Mesendoderm (in vitro differentiated cells): ENCODE measurements around the gene GSTM5.
"Not testable (repeated sequence)": the region's sequence is repeated elsewhere in the genome, so short reads cannot be mapped to it uniquely, and the experiment has no call there.

Experiments
- DNase-seq: peaks from one replicate; pipeline ENCODE4 v3.0.0; 2013
- H2AK5ac ChIP-seq: 2 replicates; pipeline ENCODE4 v1.6.1; 2013; ENCODE audit warnings: low read length, inconsistent platforms
- H2BK120ac ChIP-seq: 2 replicates; pipeline ENCODE4 v1.6.1; 2013; ENCODE audit warnings: low read depth, mild to moderate bottlenecking, low read length, moderate library complexity, mixed read lengths
- H2BK15ac ChIP-seq: replicated peaks from 2 replicates; pipeline ENCODE4 v1.6.1; 2013; ENCODE audit warnings: low read depth, mild to moderate bottlenecking, moderate library complexity
- H2BK5ac ChIP-seq: 2 replicates; pipeline ENCODE4 v1.6.1; 2013; ENCODE audit warnings: low read length, inconsistent platforms
- H3K18ac ChIP-seq: 2 replicates; pipeline ENCODE4 v1.6.1; 2013; ENCODE audit warnings: mild to moderate bottlenecking, low read length, mixed read lengths
- H3K23ac ChIP-seq: one replicate; pipeline ENCODE4 v1.6.1; 2013; ENCODE audit warnings: low read length
- H3K27ac ChIP-seq: 2 replicates; pipeline ENCODE4 v1.5.1; 2013; ENCODE audit warnings: low read depth, mild to moderate bottlenecking, inconsistent platforms, low read length, moderate library complexity
- H3K27me3 ChIP-seq: 2 replicates; pipeline ENCODE4 v1.6.1; 2013; ENCODE audit warnings: low read length, control low read depth, mild to moderate bottlenecking, inconsistent platforms; ENCODE audit not compliant: insufficient read depth, poor library complexity
- H3K36me3 ChIP-seq: 2 replicates; pipeline ENCODE4 v1.6.1; 2013; ENCODE audit warnings: low read length, inconsistent platforms; ENCODE audit not compliant: control insufficient read depth, insufficient read depth
- H3K4ac ChIP-seq: one replicate; pipeline ENCODE4 v1.6.1; 2013; ENCODE audit warnings: low read depth, mild to moderate bottlenecking, low read length, moderate library complexity
- H3K4me1 ChIP-seq: 2 replicates; pipeline ENCODE4 v1.6.1; 2013; ENCODE audit warnings: low read depth, low read length, inconsistent platforms; ENCODE audit not compliant: control insufficient read depth
- H3K4me2 ChIP-seq: 2 replicates; pipeline ENCODE4 v1.6.1; 2013; ENCODE audit warnings: low read length
- H3K4me3 ChIP-seq: 2 replicates; pipeline ENCODE4 v1.5.1; 2013; ENCODE audit warnings: mild to moderate bottlenecking, low read length
- H3K56ac ChIP-seq: one replicate; pipeline ENCODE4 v1.6.1; 2013; ENCODE audit warnings: low read length
- H3K79me1 ChIP-seq: 2 replicates; pipeline ENCODE4 v1.6.1; 2013; ENCODE audit warnings: low read length, inconsistent platforms
- H3K79me2 ChIP-seq: 2 replicates; pipeline ENCODE4 v1.6.1; 2013; ENCODE audit warnings: mild to moderate bottlenecking, low read length; ENCODE audit not compliant: control insufficient read depth, insufficient read depth
- H3K9ac ChIP-seq: 2 replicates; pipeline ENCODE4 v1.6.1; 2013; ENCODE audit warnings: low read length, inconsistent platforms
- H4K5ac ChIP-seq: one replicate; pipeline ENCODE4 v1.6.1; 2013; ENCODE audit warnings: low read length
- H4K8ac ChIP-seq: one replicate; pipeline ENCODE4 v1.6.1; 2013; ENCODE audit warnings: low read depth, mild to moderate bottlenecking, control low read depth, low read length, moderate library complexity
- WGBS: extraction: QIAGEN DNeasy Blood & Tissue Kit; methylation state at CpG from one replicate; pipeline ENCODE4 v1.1.7; 2013; ENCODE audit warnings: low lambda C conversion rate, missing lambda C conversion rate; ENCODE audit not compliant: insufficient coverage; ENCODE audit errors: extremely low coverage; 5-methylcytosine and 5-hydroxymethylcytosine counted together

The GSTM5 gene

GRCh38 chr1:109733236-109733870 lies 21.3 kb downstream of the GSTM5 start:
- H3K18ac ChIP-seq: no peak overlapping the region
- no peaks in the 10 kb centered on the region for H3K27me3 ChIP-seq
- no peak overlapping the region for H2AK5ac ChIP-seq
- H3K27ac ChIP-seq: no peak overlapping the region
- H3K79me1 ChIP-seq: no peaks in the 10 kb centered on the region
- no peak overlapping the region for H2BK5ac ChIP-seq
- peaks cover 2% of the 10 kb centered on the region for H3K4me1 ChIP-seq
- peaks cover 1% of the 10 kb centered on the region for H3K36me3 ChIP-seq
- no peak overlapping the region for H3K4me2 ChIP-seq
- no peak overlapping the region for H3K56ac ChIP-seq
- no peak overlapping the region for H3K4me3 ChIP-seq
- H4K5ac ChIP-seq: no peak overlapping the region
- WGBS: no CpG with 5 or more reads among the region's 4 CpGs
- H2BK15ac ChIP-seq: no peak overlapping the region
- no peak overlapping the region for H3K9ac ChIP-seq
- H3K4ac ChIP-seq: no peak overlapping the region
- DNase-seq: no peak
- no peak overlapping the region for H2BK120ac ChIP-seq
- no peak overlapping the region for H3K23ac ChIP-seq
- no peaks in the 10 kb centered on the region for H3K79me2 ChIP-seq
- H4K8ac ChIP-seq: no peak overlapping the region

DNA sequence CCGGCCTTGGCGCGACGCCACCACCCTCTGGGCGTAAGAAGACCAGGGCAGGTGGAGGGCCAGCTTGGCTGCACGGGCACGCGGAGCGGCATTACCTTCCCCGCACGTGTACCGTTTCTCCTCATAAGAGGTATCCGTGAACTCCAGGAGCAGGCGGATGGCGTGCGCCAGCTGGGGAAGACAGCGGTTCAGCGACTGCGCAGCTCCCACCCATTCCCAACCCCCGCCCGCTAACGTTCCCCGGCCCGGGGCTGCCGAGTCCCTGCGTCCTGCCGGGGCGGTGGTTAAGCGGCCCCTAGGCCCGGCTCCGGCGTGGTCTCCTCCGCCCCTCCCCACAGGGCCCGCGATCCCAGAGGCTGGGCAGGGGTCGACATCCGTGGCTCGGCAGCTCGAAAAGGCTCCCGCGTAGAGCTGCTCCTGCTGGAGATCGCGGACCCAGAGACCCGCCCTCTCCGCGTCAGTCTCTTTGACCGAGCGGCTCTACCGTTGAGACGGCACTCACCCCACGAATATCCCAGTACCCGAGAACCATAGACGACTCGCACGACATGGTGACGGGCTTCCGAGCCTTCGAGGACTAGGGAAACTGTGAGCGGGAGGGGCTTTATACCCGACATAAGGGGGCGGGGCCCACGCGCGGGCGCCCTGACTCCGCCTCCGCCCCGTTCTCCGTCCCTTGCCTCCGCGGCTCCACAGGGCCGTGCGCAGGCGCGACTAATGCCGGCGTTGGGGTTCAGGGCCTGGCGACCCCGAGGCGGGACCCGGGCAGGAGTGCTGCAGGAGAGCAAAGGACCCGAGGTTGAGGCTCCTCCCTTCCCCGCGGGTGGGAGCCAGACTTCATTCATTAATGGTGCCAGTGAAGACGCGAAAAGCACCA lies 27.9 kb downstream of the GSTM5 start:
- peak overlapping the region; percentile 81 for H3K9ac ChIP-seq
- H3K18ac ChIP-seq: peak overlapping the region; percentile 31
- H3K4ac ChIP-seq: peak overlapping the region; percentile 58
- no peaks in the 10 kb centered on the region for H3K79me2 ChIP-seq
- no peak overlapping the region for H2BK5ac ChIP-seq
- no CpG with 5 or more reads among the region's 86 CpGs for WGBS
- peaks cover 1% of the 10 kb centered on the region for H3K36me3 ChIP-seq
- H3K4me1 ChIP-seq: peaks cover 6% of the 10 kb centered on the region
- no peak overlapping the region for H4K8ac ChIP-seq
- H3K56ac ChIP-seq: peak overlapping the region; percentile 88
- no peaks in the 10 kb centered on the region for H3K27me3 ChIP-seq
- H2AK5ac ChIP-seq: no peak overlapping the region
- no peak overlapping the region for H3K27ac ChIP-seq
- H2BK15ac ChIP-seq: no peak overlapping the region
- H3K79me1 ChIP-seq: no peaks in the 10 kb centered on the region
- H4K5ac ChIP-seq: no peak overlapping the region
- H3K4me3 ChIP-seq: peak overlapping the region; percentile 59
- H3K4me2 ChIP-seq: peak overlapping the region; percentile 91
- peak; percentile 63 for DNase-seq
- no peak overlapping the region for H2BK120ac ChIP-seq
- H3K23ac ChIP-seq: no peak overlapping the region

DNA sequence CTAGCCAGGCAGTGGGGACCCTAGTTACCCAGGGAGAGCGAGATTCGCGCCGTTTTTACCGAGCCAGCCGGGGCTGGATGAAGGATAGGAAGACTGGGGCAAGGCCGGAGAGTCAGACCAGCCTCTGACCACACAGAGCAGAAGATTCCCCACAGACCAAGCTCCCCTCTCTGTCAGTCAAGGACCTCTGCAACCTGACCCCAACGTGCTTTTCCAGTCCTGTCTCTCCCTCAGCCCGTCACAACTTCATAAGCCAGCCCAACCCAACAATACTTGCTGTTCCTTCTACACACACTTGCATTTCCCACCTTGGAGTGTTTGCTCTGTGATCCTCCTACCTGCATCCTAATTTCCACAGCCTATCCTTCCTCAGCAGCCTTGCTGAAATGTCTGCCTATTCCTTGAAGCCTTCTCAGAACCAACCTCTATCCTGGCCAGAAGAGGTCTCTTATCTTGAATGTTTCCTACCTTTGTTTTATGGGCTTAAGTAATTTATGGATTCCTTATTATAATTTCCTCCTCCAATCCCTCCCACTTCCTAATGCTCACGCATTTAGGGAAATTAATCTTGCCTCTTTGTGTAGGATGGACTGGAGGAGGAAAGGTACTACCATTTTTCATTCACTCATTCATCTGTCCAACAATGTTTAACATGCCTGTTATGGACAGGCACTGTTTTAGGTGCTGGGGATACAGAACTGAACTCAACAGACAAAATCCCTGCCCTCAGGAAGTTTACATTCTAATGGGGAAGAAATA lies 28.7 kb downstream of the GSTM5 start, which contains the start of gene GSTM3:
GSTM3 (minus strand) TSS at position 424 of the 759 bp plus-strand sequence. CDS start 751 bp downstream, outside the sequence.
- Histone ChIP-seq H3K79me1 (no peaks in the 10 kb centered on the region), H3K4me1 (peaks cover 6% of the 10 kb centered on the region), H2AK5ac (no peak within 1 kb of the TSS), H3K18ac (peak within 1 kb of the TSS; percentile 31), H3K4ac (peak within 1 kb of the TSS; percentile 58), H3K27ac (no peak within 1 kb of the TSS), H3K36me3 (peaks cover 1% of the 10 kb centered on the region), H3K23ac (no peak within 1 kb of the TSS), H2BK15ac (no peak within 1 kb of the TSS), H3K79me2 (no peaks in the 10 kb centered on the region), H3K56ac (peak within 1 kb of the TSS; percentile 88), H3K4me2 (peak within 1 kb of the TSS; percentile 91), H2BK5ac (no peak within 1 kb of the TSS), H3K4me3 (peak within 1 kb of the TSS; percentile 59), H3K27me3 (no peaks in the 10 kb centered on the region), H4K5ac (no peak within 1 kb of the TSS), H3K9ac (peak within 1 kb of the TSS; percentile 81), H4K8ac (no peak within 1 kb of the TSS), H2BK120ac (no peak within 1 kb of the TSS)
- DNase-seq: peak; percentile 35
- no CpG with 5 or more reads among the region's 10 CpGs for WGBS

GRCh38 chr1:109748311-109748710 lies 36.3 kb downstream of the GSTM5 start:
- H2BK120ac ChIP-seq: not testable (repeated sequence)

GRCh38 chr1:109749221-109749620 lies 37.2 kb downstream of the GSTM5 start:
- no peak overlapping the region for H3K9ac ChIP-seq
- no peak overlapping the region for H3K23ac ChIP-seq
- H3K4ac ChIP-seq: no peak overlapping the region
- H2BK5ac ChIP-seq: no peak overlapping the region
- H2BK15ac ChIP-seq: no peak overlapping the region
- no peak for DNase-seq
- H3K27ac ChIP-seq: no peak overlapping the region
- H2AK5ac ChIP-seq: no peak overlapping the region
- no peak overlapping the region for H3K4me2 ChIP-seq
- H3K18ac ChIP-seq: no peak overlapping the region
- H3K56ac ChIP-seq: no peak overlapping the region
- no peak overlapping the region for H2BK120ac ChIP-seq
- H3K79me1 ChIP-seq: no peaks in the 10 kb centered on the region
- no peak overlapping the region for H4K5ac ChIP-seq
- H4K8ac ChIP-seq: no peak overlapping the region
- no peak overlapping the region for H3K4me3 ChIP-seq
- no peaks in the 10 kb centered on the region for H3K79me2 ChIP-seq
- no peaks in the 10 kb centered on the region for H3K27me3 ChIP-seq
- no peaks in the 10 kb centered on the region for H3K36me3 ChIP-seq
- no peaks in the 10 kb centered on the region for H3K4me1 ChIP-seq

More at GRCh38 chr1:109748311-109748710, 36.3 kb downstream of the GSTM5 start:
- no CpG with 5 or more reads among the region's 10 CpGs for WGBS
- DNase-seq, H3K27me3 ChIP-seq, H3K56ac ChIP-seq, H2BK5ac ChIP-seq, H4K8ac ChIP-seq, H3K18ac ChIP-seq, H3K4me2 ChIP-seq, H2BK15ac ChIP-seq, H3K4me1 ChIP-seq, H3K36me3 ChIP-seq, H3K4ac ChIP-seq, H3K79me2 ChIP-seq, H3K23ac ChIP-seq, H3K9ac ChIP-seq, H3K27ac ChIP-seq, H4K5ac ChIP-seq, H2AK5ac ChIP-seq, H3K79me1 ChIP-seq, H3K4me3 ChIP-seq: not testable (repeated sequence)
